ENCODE measurements around the gene EYS. TPM values are rescaled to one million over a fixed set of nuclear protein-coding genes. Genes with fewer than 3 reads are reported as not detected.

The EYS gene
- total RNA-seq, 1 experiment from 2014 or later, result not detected

- H4K91ac ChIP-seq (ENCODE audit: insufficient read length, low read depth, low read length), result no peak overlapping the region
- no peak overlapping the region for H3K4me2 ChIP-seq (ENCODE audit: insufficient read depth, insufficient read length, low read length)
- no peak overlapping the region for H3K23ac ChIP-seq (ENCODE audit: insufficient read length, low read depth, low read length)
- H2BK120ac ChIP-seq (ENCODE audit: low read depth, low read length, poor library complexity, severe bottlenecking), result no peak overlapping the region
- no peak overlapping the region for H2BK5ac ChIP-seq (ENCODE audit: insufficient read length, low read length)
- TF ChIP-seq CTCF (conservative IDR thresholded peaks at IDR 0.05), result no peak
- H3T11ph ChIP-seq (ENCODE audit: low read length), result no peak overlapping the region
- DNase-seq, result no peak
- WGBS (ENCODE audit: extremely low coverage, insufficient read length, low lambda C conversion rate), result no CpG with 5 or more reads among the region's 4 CpGs
- H3K4me1 ChIP-seq (ENCODE audit: insufficient read depth, low read length), result no peaks in the 10 kb centered on the region
- no peaks in the 10 kb centered on the region for H3K36me3 Mint-ChIP-seq (ENCODE audit: insufficient read depth in 1 of 3, low read depth in 3 of 3)
- H3K27ac Mint-ChIP-seq, result no peak overlapping the region
- H3K14ac ChIP-seq (ENCODE audit: insufficient read depth, low read length), result no peak overlapping the region
- no peak overlapping the region for H4K5ac ChIP-seq (ENCODE audit: insufficient read length, low read depth, low read length)
- no peak overlapping the region for H2BK12ac ChIP-seq (ENCODE audit: insufficient read length, low read depth, low read length)
- no peak overlapping the region for H3K18ac ChIP-seq (ENCODE audit: insufficient read length, low read depth, low read length)
- no peaks in the 10 kb centered on the region for H3K23me2 ChIP-seq (ENCODE audit: insufficient read length, low read depth, low read length, poor library complexity, severe bottlenecking)
- no peaks in the 10 kb centered on the region; a peak in 1 of 5 replicates for H3K9me3 Mint-ChIP-seq
- no peak overlapping the region for H3K4ac ChIP-seq (ENCODE audit: low read depth, low read length)
- H3K4me3 Mint-ChIP-seq, result no peak overlapping the region
- H3K4me1 Mint-ChIP-seq, result peaks cover 2 to 3% of the 10 kb centered on the region in 2 experiments; a peak in 2 of 4 replicates
- H3K79me1 ChIP-seq (ENCODE audit: insufficient read depth, low read depth, low read length, poor library complexity, severe bottlenecking), result no peaks in the 10 kb centered on the region
- H3K56ac ChIP-seq (ENCODE audit: insufficient read length, low read depth, low read length), result no peak overlapping the region
- H4K8ac ChIP-seq (replicated peaks; ENCODE audit: insufficient read length, low read depth, low read length), result no peak overlapping the region
- H3K27me3 ChIP-seq (ENCODE audit: insufficient read depth, low read length), result no peaks in the 10 kb centered on the region
- H2BK20ac ChIP-seq (ENCODE audit: low read depth, low read length, poor library complexity, severe bottlenecking), result no peak overlapping the region
- H3K9me3 ChIP-seq (ENCODE audit: control insufficient read depth, low read depth, low read length), result no peaks in the 10 kb centered on the region
- H2AK5ac ChIP-seq (ENCODE audit: insufficient read length, low read length), result no peak overlapping the region
- no peak overlapping the region for H3K9ac ChIP-seq (ENCODE audit: extremely low read depth, insufficient read length, low read length)
- H2AFZ ChIP-seq (ENCODE audit: low read length), result no peak overlapping the region
- H3K79me2 ChIP-seq (ENCODE audit: insufficient read depth, low read length), result no peaks in the 10 kb centered on the region
- H3K27me3 Mint-ChIP-seq (ENCODE audit: low read depth), result no peaks in the 10 kb centered on the region
- no peaks in the 10 kb centered on the region for H4K20me1 ChIP-seq (ENCODE audit: control insufficient read depth, insufficient read depth, insufficient read length)
- H3K27ac ChIP-seq (ENCODE audit: insufficient read length, low read depth, low read length), result no peak overlapping the region
- no peak overlapping the region for H2BK15ac ChIP-seq (ENCODE audit: low read depth, low read length)
These were observed 723.9 kb downstream of the EYS start for GRCh38 chr6:64983089-64983488.
